ENCODE measurements around the gene ARMC9.

- TF ChIP-seq, protein P1, sequence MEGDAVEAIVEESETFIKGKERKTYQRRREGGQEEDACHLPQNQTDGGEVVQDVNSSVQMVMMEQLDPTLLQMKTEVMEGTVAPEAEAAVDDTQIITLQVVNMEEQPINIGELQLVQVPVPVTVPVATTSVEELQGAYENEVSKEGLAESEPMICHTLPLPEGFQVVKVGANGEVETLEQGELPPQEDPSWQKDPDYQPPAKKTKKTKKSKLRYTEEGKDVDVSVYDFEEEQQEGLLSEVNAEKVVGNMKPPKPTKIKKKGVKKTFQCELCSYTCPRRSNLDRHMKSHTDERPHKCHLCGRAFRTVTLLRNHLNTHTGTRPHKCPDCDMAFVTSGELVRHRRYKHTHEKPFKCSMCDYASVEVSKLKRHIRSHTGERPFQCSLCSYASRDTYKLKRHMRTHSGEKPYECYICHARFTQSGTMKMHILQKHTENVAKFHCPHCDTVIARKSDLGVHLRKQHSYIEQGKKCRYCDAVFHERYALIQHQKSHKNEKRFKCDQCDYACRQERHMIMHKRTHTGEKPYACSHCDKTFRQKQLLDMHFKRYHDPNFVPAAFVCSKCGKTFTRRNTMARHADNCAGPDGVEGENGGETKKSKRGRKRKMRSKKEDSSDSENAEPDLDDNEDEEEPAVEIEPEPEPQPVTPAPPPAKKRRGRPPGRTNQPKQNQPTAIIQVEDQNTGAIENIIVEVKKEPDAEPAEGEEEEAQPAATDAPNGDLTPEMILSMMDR (IDR thresholded peaks at IDR 0.05; ENCODE audit: poor library complexity): no peak
- no peak for TF ChIP-seq EZH2 (IDR thresholded peaks at IDR 0.05; ENCODE audit: borderline replicate concordance)
Measured at GRCh38 chr2:231163011-231163410, 35.4 kb upstream of the ARMC9 start.
